Iris pigment epithelial cell (primary cell): Measurements from ENCODE around the gene NPAS3.

Experiments
- DNase-seq: peaks from one replicate; pipeline ENCODE4 v3.0.0-alpha.2; 2011; ENCODE audit warnings: low read depth

NPAS3 gene

GRCh38 chr14:33480887-33481184 lies 542.2 kb downstream of the NPAS3 start:
- DNase-seq = no peak

DNA sequence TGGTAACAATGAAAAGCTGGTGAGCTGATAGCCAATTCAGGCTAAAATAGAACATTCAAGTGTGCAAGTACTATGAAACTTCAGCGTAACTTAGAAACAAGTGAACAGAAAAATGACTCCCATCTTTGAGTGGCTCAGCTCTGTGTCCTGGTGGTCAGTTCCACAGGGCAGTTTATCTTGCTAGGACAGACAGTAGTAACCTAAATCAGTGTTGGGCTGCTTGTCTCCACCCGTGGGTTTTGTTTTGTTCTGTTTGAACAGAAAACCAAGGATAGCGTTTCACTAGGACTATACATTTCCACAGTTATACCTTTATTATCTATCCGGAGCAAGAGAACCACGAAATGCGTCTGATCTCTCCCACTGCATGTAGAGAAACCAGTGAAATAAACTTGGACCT lies 544.4 kb downstream of the NPAS3 start:
- DNase-seq = no peak

DNA sequence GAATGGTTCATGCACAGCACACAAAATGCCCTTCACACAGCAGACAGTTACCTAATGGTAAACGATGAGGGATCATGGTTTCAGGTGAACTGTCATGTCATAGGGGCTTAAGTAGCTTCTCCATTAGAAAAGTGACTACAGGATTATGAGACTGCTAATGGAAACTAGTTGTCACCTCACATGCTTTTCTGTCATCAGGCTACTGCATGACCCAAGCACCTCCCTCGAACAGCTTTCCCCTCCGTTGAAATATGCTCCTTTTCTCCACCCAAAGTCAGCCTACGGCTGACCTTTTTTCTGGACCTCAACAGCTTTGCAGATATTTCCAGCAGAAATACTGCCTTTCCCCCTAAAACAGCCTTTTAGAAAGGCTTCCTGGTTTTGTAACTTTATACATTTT lies 544.9 kb downstream of the NPAS3 start:
- DNase-seq = no peak

DNA sequence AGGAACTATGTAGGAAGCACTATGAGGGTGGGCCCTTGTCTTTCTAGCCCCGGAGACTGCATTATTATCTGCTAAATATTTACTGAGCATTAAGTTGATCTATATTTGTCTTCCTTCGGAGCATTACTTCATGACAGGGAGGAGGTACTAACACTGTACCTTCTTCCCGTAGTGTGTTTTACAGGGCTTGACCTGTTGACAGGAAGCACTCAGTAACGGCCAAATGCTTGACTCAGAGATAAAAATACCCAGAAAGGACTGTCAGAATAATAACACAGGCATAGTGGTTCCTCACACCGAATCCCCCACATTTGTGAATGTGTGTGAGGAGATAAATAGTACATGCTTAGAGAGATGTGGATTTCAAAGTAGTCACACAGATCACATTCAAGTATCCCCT lies 545.6 kb downstream of the NPAS3 start:
- DNase-seq = peak; percentile 24

- DNase-seq = no peak
These were observed 547.7 kb downstream of the NPAS3 start for GRCh38 chr14:33486332-33486890.

- no peak for DNase-seq
These were observed 549.9 kb downstream of the NPAS3 start for GRCh38 chr14:33488582-33488981.

- no peak for DNase-seq
These were observed 551.9 kb downstream of the NPAS3 start for GRCh38 chr14:33490555-33490954.

DNA sequence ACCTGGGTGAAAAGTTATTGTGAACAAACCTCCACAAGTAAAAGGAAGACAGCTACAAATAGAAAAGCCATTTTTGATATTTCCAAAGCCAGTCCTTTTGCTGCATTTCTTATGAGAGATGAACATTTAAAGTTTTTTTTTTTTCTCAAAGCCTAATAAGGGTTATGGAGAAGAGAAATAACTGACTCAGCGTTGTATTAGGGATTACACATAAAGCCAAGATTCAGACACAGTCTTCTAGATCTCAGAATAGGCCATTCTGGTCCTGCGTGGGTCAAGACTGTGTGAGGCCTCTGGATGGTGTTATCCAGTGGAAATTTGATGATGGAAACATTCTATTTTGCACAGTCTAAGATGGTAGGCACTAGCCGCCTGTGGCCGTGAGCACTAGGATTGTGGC lies 552.4 kb downstream of the NPAS3 start:
- no peak for DNase-seq

DNA sequence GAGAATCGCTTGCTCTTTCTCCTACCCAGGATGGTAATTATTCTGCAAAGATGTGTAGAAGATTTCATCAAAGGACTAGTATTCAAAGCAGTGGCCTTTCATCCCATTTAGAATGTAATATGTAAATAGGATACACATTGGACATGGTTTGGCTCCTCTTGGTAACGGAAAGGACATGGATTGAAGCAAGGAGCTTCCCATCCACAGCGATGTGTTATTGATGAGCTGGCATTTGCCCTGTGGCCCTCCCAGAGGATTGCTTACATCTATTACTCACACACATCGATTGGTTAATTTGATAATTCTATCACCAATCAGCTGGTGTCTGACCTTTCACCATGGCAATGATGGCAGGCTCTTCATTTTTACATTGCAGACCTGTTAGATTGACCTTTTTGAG lies 553.8 kb downstream of the NPAS3 start:
- DNase-seq = no peak

- no peak for DNase-seq
These were observed 554.6 kb downstream of the NPAS3 start for GRCh38 chr14:33493266-33493665.

- no peak for DNase-seq
These were observed 555.3 kb downstream of the NPAS3 start for GRCh38 chr14:33493990-33494389.

DNA sequence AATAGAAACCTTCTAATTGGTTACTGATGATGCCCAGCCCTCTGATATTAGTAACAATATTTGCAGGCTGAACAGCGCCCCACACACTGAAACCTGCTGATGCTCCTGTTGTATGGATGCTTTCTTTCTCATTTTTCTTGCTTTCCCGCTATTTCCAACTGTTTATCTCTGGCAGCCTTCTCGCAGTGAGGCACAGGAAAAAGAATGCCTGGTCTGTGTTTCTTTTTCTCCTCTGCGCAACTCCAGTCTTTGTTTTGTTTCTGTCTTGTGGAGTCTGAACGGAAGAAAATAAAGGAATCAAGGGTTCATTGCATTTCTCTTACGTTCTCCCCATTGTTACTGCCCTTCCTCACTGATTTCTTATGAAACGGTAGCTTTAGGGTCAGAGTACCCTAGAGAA lies 561.0 kb downstream of the NPAS3 start:
- DNase-seq = peak; percentile 12

DNA sequence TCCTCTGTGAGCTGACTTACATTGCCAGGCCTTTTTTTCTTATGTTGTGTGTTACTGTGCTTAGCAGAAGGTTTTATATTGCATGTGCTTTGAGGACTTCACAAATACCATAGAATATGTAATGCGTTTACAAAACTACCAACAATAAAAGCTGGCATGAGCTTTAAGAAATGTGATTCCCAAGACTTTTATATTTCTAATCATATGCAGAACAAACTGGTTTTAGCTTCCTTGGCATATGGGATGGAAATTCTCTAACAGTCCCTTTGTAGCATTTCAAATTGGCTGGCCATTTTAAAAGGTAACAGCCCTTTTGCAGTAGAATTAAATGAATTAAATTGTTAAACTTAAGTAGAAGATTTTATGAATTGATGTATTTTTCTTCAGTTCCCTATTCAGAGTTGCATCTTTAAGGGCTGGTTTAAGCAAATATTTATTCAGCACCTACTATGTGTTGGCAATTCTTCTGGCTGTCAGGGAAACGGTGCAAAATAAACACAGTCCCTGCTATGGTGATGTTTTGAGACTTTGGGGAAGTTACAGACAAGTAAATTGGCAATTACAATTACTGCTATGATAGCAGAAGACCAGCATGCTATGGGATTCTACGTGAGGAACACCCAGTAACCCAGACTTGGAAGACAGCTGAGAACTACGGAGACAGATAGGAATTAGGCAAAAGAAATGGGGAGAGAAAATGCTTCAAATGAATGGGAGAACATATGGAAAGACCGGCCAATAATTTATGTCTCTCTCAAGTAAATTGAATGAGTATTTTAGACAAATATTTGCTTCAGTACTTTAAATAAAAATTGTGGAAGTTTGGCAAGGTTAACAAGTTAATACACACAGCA lies 565.8 kb downstream of the NPAS3 start:
- no peak for DNase-seq

DNA sequence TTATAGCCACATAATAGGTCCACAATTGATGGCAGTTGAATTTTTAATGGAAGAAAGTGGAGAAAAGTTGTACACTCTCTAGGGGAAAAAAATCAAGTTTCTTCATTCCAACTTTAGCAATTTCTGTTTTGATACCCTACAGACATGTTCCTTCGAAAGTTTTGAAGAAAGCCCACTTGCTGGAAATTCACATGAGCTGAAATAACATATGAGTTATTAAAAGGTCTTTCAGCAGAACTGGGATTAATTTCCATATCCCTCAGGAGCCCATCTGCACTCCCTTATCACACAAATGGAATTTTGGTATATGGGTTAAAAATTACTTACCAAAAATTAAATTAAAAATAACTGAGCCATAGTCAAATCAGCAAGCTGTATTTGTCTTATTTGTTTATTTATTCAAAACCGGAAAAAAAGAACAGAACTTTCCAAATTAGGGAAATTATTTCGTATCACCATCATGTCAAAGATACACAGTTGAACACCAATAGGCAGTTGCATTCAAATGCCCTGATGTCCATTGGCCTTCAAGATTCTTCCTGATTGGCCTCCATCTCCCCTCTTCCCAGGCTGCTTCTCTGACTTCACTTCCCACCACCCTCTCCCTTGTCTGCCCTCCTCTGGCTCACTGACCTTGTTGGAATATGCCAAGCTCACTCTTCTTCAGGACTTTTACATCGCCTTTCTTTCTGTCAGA lies 566.7 kb downstream of the NPAS3 start:
- DNase-seq = no peak

DNA sequence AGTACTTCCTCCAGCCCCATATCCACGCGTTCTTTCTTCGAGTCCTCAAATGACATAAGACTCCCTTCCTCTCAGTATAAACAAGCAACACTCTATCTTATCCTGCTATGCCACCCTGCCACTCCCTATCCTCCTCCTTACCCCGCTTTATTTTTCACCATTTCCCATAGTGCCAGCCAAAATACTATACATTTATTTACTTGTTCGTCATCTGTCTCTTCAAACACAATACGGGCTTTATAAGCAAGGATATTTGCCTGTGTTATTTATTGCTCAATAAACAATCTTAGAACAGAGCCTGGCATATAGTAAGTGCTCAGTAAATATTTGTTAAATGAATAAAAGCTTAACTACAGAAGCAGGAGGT lies 567.3 kb downstream of the NPAS3 start:
- no peak for DNase-seq

DNA sequence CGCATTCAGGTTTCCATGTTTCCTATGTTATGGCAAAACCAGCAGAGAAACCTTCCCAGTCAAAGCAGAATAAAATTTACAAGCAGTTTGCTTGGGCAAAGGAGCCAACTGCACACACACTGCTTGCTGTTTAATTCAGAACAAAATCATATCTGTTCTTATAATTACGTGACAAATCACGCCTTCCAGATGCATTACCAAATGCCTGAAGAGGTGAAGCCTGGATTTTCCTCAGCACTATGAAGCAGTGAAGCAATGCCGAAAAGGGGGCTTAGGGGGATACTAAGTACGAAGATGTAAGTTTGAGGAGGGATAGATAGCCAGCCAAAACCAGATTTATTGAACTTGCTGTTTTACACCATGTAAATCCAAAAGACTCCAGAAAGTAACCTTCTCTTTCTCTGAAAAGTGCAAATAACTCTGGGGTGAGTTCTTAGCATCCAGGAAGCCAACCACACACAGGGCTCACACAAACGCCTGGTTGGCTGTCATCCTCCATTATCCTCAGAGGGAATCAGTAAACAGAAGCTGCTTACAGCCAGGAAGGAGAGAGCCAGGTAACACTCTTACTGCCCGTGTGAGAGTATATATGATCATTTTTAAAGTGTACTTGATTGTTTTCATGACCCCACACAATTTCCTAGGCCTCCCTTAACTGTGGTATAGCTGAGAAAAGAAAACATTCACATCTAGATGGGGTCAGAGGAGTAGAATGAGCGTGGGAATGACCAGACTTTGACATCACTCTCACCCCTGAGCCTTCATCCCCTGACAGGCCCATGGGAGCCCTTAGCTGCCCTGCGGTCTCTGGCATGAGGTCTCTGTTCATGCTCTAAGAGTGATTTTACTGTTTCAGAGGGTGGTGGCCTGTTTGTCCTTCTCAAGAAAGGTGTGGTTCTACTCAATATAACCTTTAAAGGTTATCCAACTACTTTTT lies 569.7 kb downstream of the NPAS3 start:
- DNase-seq = no peak

DNA sequence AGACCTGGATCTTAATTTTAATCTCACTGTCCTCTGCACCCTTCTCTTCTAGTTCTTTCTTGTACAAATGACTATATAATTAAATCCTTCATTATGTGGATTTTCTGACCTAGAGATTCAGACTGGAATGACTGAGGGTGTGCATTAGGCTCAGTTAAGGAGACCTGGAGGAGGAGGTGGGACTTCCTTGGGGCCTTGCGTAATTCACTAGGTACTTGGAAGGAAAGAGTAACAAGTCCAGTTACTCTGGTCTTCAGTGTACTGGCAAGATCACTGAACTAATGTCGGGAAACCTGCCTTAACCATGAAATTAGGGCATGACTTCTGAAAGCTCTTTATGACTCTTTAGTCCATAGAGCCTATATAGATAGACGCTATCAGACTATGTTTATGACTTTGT lies 570.8 kb downstream of the NPAS3 start:
- no peak for DNase-seq

DNA sequence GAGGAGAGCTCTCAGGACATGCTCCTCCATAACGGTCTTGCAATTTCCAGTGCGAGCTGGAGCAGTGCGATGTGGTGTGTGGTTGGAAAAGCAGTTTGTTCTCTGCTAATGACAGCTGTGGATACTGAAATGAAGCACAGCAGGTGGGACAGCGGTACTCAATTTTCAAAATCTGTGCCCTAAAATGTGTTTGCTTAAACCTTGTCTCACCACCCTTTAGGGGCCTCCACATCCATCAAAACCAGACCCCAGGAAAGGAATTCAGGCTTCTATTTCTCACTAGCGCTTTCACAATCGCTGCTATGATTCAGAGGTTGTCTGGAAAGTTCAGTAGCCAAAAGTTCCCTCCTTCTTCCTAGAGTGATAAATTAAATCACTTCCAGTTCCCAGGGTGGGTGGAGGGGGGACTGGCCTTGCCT lies 571.4 kb downstream of the NPAS3 start:
- peak; percentile 86 for DNase-seq

DNA sequence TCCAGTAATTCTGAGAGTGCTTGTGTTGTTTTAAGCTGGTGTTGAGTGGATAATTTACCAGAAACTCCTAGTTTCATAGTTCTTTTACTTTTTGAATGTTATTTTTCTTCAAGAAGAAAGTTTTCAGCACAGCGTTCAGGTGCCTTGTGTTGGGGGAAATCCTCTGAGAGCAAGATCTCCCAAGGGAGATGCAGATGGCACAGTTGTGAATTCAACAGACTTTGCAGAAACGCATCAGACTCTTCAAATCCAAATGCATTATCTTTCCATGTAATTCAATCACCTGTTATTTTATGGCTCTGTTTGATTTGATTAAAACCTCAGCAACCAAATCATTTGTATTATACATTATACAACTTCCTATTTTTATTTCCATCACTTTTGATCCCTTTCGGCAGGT lies 572.3 kb downstream of the NPAS3 start:
- DNase-seq = no peak

DNA sequence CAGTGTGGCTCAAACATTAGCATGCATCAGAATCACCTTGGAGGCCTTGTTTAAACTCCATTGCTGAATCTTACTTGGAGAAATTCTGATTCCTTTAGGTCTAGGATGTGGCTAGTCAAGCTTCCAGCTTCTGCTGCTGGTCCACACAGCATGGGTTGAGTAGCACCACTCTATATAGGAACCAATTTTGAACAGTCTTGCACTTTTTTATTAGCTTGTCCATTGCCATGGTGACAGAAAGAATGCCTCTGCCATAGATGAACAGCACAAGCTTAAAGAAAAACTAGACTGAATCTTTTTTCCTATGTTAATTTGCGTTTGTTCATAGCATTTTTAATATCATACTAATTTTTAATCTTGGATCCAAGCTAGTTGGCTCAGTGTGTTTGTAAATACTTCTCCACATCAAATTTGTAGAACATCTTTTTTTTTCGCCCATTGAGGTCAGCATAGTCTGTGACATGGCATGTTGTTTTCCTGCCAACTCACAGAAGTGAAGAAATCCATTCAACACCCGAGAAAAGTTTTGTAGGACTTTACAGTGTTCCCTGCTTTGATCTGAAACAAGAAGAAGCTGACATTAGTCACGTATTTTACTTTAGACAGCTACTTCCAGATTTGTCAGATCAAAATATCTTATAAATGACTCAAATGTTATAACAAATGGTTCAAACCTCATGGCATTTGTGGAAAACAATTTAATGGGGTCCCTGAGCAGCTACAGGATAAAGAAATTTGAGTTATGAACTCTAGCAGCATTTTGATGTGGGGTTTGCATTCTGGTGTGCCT lies 573.4 kb downstream of the NPAS3 start:
- peak; percentile 83 for DNase-seq

DNA sequence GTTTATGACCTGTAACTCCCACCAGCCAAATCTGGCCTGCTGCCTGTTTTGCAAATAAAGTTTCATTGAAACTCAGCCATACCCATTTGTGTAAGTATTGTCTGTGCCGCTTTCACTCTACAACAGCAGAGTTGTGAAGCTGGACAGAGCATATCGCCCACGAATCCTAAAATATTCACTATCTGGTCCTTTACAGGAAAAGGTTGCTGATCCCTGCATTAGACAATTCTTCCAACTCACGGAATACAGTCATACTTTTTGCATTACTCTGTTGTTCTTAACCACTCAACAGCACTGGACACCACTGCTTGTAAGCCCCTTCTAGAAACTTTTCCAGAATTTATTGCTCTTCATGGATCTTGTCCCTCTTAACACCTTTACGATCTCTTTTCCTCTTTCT lies 576.8 kb downstream of the NPAS3 start:
- peak; percentile 10 for DNase-seq

- DNase-seq = no peak
These were observed 577.2 kb downstream of the NPAS3 start for GRCh38 chr14:33515899-33516298.
